SU-DHL-6 (cell line): ENCODE measurements around the gene LINGO4.

Experiments used
- EZH2phosphoT487 ChIP-seq: fragments of 200-600 bp; sonication (generic), shearing (Covaris generic); conservative IDR thresholded peaks from 2 replicates; pipeline ENCODE4 v1.6.1; 2018; ENCODE audit warnings: mild to moderate bottlenecking, antibody characterized with exemption, low read length, moderate library complexity, mixed read lengths
- TF ChIP-seq, protein P1 (sequence below): fragments of 200-600 bp; sonication (generic); IDR thresholded peaks from one replicate; pipeline ENCODE4 v1.5.1; 2017; ENCODE audit warnings: antibody characterized with exemption, mild to moderate bottlenecking, low read length, moderate library complexity; ENCODE audit not compliant: insufficient read depth, poor library complexity, severe bottlenecking

DNA sequence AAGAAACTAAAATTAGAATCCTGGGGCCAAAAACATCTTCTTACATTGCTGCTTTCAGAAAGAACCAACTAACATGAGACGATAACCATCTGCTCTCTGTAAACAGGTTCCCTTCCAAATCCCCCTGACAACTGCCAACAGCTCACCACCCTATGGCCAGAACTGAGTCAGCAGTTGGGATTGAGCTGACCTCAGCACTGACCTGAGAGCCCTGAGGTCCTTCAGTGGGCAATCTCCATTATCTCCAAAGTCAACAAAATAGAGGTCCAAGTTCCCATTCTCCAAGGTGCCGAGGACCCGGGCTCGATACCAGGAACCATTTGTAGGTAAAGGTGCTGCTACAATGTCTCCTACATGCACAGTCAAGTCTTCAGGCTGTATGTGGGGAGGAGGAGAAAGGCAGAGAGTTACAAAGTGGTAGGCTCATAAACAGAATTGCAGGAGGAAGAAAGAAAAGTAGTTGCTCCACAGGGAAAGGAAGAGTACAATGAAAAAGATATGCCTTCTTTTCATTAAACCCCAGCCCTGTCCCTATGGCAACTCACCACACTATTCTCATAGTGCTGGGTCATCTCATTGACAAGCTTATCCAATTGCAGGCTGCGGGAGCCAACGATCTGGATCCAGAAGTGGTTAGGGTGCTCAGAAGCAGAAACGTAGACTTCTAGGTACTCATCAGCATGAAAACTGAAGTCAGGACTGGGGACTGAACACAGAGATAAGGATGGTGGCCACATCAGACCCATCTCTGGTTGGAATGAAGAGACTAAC, 29.1 kb downstream of the LINGO4 start:
- TF ChIP-seq, protein P1, sequence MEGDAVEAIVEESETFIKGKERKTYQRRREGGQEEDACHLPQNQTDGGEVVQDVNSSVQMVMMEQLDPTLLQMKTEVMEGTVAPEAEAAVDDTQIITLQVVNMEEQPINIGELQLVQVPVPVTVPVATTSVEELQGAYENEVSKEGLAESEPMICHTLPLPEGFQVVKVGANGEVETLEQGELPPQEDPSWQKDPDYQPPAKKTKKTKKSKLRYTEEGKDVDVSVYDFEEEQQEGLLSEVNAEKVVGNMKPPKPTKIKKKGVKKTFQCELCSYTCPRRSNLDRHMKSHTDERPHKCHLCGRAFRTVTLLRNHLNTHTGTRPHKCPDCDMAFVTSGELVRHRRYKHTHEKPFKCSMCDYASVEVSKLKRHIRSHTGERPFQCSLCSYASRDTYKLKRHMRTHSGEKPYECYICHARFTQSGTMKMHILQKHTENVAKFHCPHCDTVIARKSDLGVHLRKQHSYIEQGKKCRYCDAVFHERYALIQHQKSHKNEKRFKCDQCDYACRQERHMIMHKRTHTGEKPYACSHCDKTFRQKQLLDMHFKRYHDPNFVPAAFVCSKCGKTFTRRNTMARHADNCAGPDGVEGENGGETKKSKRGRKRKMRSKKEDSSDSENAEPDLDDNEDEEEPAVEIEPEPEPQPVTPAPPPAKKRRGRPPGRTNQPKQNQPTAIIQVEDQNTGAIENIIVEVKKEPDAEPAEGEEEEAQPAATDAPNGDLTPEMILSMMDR, result no peak
- no peak for TF ChIP-seq EZH2phosphoT487
